NCI-H82 treated with DMSO at 0.1 percent for 48 hours (cell line): Measurements from ENCODE around the gene OR51S1.
"Not testable (repeated sequence)": the region's sequence is repeated elsewhere in the genome, so short reads cannot be mapped to it uniquely, and the experiment has no call there.

ENCODE experiments used
- DNase-seq: peaks from one replicate; lab custom pipeline; 2025; ENCODE audit not compliant: unreplicated experiment; lab: John Stamatoyannopoulos, UW

Gene OR51S1, protein sequence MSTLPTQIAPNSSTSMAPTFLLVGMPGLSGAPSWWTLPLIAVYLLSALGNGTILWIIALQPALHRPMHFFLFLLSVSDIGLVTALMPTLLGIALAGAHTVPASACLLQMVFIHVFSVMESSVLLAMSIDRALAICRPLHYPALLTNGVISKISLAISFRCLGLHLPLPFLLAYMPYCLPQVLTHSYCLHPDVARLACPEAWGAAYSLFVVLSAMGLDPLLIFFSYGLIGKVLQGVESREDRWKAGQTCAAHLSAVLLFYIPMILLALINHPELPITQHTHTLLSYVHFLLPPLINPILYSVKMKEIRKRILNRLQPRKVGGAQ

DNA sequence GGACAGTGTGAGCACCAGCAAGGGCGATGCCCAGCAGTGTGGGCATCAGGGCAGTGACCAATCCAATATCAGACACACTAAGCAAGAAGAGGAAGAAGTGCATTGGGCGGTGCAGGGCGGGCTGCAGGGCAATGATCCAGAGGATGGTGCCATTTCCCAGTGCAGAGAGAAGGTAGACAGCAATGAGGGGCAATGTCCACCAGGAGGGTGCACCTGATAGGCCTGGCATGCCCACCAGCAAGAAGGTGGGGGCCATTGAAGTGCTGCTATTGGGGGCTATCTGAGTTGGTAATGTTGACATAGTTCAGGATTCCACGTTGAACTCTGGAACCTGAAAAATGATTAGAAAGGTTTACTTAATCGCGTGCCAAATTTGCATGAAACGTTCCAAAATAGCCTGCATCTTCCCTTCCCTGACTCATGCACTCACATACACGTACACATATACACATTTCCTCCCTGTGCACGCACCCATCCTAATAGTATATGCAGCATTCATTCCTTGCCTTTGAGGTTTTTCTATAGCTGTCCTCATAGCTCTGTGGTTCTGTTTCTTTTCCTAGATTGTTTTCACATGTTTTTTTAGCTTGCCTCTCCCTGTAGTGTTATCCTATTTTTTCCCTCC is at the start of gene OR51S1:
OR51S1 (minus strand) TSS at position 301 of the 625 bp plus-strand sequence; CDS start at position 301, 0 bp downstream.
- DNase-seq, result no peak

DNA sequence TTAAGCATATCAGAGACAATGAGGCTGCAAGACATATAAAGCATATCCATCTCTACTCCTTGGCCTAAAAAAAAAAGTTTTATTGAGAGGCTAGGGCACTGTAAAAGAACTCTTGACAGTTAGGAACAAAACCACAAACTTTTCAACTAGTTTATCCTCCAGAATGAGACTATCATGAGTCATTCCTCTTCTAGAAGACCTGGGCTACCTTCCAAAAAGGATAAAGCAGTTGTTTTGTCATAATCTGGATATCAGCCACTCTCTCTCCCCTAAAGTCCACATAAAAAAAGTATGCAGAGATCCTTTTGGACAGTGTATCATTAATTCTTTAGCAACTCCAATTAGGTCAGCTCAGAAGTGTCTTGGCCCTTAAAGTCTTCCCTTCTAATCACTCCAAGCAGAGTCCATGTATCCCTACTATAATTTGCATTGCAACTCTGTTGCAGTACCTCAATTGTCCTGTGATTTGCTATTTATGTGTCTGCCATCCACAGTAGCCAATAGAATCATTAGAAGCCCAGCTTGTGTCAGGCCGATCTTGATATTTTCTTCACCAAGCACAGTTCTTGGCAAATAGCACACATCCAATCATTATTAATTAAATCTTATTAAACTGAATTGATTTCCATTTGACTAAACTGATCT is 43.1 kb upstream of the OR51S1 start:
- DNase-seq, result no peak

DNA sequence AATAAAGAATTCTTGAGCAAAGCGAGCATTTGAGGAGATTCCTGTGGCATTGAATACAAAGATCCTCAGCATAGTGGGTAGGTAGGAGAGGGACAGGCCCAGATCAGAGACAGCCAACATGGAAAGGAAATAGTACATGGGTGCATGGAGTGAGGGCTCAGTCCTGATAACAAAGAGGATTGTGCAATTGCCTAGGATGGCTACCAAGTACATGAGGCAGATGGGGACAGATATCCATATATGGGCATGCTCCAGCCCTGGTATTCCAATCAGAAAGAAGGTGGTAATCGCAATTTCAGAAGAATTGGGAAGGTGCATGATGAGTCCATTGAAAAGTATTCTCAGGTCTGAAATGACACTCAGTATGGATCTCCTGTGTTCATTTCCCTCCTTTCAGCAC is 41.3 kb upstream of the OR51S1 start:
- no peak for DNase-seq

DNA sequence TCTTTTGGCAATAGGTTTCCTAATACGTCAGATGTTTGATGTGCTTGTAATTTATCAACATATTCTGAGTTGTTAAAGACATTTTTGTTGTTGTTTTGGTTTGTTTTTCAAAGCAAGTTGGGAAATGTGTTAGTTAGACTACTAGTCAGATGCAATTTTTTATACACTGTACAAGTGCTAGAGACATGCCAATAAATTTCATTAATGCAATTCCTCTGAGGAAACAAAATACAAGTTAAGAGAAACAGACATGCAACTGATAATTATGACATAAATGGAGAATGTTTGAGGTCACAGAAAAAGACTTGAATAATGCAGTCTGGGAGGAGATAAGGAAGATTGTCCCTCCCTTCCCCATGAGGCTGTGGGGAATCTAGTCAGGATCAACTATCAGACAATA is 38.6 kb upstream of the OR51S1 start:
- DNase-seq, result no peak

DNA sequence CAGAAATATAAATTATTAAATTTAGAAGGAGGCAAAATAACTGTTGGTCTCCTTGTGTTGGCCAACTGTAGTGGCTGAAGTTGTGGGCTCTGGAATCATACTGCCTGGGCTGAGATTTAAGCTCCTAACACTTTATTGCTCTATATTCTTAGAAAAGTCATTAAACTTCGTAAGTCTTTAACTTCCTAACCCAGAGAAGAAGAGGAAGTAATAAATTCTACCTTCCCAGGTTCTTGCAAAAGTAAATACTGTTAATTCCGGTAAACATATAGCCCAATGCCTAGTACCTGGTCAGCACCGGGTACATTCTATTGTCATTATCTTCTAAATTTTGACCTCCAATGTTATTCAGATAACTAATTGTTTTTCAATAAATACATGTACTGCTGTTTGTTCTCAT is 37.2 kb upstream of the OR51S1 start:
- no peak for DNase-seq

DNA sequence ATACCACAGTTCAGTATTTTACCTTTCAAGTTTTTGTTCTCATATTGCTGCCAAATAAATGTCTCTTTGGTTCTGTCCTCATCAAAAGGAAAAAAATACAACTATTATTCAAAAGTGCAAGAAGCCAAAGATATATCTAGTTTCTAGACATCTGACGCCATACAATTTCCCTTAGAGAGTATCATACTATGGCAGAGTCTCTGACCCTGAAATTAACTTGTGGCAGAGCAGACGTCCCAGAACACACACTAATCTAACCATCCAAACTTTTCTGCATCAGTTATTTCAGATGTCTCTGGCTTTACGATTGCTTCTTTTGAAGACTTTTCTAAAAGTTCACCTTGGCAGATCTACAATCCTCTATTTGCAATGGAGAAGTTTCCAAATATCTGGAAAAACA is 35.4 kb upstream of the OR51S1 start:
- no peak for DNase-seq

DNA sequence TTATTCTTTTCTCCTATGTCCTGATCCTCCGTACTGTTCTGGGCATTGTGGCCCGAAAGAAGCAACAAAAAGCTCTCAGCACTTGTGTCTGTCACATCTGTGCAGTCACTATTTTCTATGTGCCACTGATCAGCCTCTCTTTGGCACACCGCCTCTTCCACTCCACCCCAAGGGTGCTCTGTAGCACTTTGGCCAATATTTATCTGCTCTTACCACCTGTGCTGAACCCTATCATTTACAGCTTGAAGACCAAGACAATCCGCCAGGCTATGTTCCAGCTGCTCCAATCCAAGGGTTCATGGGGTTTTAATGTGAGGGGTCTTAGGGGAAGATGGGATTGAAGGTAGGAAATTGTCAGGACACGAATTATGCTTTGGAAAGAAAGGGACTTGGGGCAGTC is 33.5 kb upstream of the OR51S1 start:
- no peak for DNase-seq

DNA sequence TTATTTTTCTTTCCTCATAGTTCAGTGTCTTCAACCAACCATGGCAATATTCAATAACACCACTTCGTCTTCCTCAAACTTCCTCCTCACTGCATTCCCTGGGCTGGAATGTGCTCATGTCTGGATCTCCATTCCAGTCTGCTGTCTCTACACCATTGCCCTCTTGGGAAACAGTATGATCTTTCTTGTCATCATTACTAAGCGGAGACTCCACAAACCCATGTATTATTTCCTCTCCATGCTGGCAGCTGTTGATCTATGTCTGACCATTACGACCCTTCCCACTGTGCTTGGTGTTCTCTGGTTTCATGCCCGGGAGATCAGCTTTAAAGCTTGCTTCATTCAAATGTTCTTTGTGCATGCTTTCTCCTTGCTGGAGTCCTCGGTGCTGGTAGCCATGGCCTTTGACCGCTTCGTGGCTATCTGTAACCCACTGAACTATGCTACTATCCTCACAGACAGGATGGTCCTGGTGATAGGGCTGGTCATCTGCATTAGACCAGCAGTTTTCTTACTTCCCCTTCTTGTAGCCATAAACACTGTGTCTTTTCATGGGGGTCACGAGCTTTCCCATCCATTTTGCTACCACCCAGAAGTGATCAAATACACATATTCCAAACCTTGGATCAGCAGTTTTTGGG is 33.0 kb upstream of the OR51S1 start, which contains the start of gene OR51T1:
OR51T1 (plus strand) TSS at position 41 of the 641 bp plus-strand sequence; CDS start at position 41, 0 bp downstream.
- DNase-seq, result no peak

DNA sequence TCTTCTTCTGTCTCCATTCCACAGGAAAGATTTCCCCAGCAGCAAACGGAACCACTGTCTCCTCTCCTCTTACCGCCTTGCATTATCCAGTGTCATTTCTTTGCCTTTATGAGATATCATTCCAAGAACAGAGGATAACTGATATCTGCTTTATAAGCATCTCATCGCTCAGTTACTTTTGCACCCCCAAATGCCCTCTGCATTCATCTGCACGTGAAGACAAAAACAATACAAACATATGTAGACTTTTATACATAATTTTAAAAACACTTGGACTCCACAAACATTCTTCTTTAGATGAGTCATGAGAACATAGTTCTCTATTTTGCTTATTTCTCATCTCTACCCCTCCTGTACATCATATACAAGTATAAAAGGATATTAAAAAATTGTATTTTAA is 32.2 kb upstream of the OR51S1 start:
- DNase-seq, result no peak

DNA sequence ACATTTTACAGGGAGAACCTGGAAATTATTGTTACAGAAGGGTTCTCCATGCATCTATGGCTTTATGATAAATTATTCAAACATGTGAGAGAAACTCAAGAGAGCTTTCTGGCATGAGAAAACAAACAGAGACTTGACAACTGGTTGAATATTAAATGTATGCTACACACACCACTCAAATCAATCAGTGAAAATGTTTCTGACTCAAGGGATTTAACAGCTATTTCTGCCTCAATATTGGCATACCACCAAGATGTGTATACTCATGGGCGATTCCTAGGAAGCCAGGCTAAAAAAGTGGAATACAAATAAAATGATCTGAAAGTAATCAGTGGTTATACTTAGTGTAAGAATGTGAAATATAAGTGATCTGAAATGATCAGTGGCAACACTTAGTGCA is 16.8 kb upstream of the OR51S1 start:
- DNase-seq, result no peak

DNA sequence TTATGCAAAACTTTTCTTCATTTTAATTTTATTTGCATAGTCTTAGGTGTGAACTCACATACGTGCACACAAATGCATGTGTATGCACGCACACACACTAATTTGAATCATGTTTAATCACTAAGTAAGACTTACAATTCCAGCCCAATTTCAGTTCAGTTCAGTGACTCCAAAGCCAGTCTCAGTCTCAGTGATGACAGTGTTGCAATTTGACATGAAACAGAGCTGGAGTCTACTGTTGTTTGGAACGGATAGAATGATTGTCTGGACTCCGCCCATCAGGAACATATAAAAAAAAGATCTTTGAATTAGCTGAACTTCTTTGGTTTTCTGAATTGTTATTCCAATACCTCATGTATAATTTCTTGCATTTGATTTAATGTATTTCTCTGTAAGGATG is 14.9 kb upstream of the OR51S1 start:
- DNase-seq, result no peak

DNA sequence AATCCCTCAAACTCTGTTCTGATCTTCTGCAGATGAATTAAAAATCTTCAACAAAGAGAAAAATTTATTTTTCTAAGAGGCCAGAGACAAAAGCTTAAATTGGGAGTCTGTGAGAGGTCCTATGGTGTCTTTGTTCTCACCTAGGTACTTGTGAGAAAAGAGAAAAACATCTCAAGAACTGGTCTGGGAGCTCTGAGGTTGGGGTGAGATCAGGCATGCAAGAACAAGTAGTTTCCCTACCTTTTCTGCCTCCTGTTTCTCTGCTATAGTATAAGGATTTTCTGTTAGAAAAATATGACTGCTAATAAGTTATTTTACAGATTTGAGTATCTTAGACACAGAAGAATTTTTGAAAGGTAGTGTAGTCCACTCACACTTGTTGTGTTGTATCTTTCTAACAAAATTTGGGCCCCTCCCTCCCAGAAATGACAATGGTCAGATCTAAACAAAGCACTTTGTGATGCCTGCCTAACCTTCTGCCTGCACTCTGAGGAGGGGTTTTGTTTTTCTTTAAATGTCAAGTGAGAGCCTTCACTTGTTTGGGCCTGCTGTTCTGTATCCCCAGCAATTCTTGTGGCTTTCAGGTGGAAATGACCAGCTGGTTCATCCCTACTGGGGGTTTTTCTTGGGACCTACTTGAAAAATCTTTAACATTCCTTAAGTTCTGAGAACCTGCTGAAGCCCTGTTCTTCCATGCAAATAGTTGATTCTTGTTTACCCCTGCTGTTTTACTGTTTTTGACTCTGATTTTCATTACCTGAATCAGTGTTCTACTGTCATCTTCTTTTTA is 13.6 kb upstream of the OR51S1 start:
- DNase-seq, result no peak

DNA sequence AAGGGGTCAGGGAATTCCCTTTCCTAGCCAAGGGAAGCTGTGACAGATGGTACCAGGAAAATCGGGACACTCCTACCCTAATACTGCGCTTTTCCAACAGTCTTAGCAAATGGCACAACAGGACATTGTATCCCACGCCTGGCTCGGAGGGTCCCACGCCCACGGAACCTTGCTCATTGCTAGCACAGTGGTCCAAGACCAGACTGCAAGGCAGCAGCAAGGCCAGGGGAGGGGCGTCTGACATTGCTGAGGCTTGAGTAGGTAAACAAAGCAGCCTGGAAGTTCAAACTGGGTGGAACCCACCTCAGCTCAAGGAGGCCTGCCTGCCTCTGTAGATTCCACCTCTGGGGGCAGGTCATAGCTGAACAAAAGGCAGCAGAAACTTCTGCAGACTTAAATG is 5.3 kb upstream of the OR51S1 start:
- not testable (repeated sequence) for DNase-seq

DNA sequence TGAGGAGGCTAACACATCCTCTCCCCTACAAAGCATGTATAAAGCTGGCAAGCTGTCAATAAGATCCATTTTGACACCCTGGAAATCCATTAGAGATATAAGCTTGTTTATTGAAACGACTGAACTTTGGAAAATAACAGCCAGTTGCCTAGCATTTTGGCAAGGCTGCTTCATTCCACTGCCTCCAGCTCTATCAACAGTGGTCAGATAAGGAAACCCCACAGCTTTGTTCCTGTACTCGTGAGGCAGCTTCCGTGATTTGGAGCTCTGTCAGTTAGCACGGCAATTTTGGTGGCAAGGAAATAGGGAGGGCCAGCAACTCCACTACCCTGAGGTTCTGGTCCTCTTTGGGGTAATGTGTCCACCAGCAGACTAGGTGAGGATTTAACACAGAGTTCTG is 2.0 kb upstream of the OR51S1 start:
- no peak for DNase-seq

DNA sequence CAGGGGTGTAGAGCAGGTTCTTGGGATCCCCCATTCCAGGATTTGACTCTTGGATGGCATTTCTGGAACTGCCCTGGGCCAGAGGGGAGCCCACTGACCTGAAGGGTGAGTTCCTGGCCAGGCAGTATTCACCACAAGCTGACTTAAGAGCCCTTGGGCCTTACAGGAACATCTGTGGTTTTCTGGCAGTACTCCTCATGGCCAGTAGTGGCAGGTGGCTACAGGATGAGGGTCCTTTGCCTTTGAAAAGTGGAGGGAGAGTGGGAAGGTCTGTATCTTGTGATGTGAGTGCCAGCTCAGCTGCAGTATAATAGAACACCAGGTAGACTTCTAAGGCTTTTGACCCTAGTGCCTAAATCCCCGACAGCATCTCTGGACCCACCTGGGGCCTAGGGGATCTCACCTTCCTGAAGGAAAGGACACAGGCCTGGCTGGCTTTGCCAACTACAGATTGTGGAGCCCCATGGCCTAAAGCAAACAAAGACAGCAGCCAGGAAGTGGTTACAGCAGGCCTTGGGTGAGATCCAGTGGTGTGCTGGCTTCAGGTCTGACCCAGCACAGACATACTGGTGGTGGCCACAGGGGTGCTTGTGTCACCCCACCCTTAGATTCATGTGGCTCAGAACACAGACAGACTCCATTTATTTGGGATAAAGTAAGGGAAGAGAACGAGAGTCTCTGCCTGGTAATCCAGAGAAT is 9.0 kb downstream of the OR51S1 start:
- DNase-seq, result no peak

DNA sequence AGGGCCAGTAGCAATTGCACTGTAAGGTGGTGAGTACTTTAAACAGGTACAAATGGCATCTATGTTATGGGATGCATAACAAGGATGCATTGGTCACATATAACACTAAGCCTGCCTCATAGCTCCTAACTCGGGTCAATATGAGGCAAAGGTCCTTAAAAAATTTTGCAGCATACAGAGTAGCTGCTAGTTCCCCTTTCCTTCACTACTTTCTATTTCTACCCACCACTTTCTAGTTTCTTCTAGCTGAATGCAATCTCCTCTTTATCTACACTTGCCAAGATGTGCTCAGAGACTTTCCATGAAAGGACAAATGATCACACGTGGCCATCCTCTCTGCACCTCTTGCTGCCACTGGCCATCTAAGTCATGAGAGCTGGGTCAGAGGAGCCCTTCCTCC is 18.1 kb downstream of the OR51S1 start:
- DNase-seq, result no peak

DNA sequence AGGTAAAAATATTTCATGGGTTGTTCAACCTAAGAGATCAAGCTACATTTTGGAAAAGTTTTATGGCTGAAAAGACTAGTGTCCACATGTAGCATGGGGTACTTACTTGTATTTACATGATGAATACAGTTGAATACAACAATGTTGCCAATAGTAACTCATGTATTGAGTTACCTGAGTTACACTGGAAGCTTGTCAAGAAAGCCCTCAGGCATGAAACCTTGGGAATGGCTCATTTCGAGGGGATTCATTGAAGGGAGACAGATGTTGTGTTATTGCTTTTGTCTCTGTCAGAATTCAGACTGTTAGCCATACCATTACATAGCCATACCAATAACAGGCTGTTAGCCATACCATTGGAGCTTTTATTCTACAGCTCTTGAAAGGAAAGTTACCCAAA is 18.7 kb downstream of the OR51S1 start:
- no peak for DNase-seq

DNA sequence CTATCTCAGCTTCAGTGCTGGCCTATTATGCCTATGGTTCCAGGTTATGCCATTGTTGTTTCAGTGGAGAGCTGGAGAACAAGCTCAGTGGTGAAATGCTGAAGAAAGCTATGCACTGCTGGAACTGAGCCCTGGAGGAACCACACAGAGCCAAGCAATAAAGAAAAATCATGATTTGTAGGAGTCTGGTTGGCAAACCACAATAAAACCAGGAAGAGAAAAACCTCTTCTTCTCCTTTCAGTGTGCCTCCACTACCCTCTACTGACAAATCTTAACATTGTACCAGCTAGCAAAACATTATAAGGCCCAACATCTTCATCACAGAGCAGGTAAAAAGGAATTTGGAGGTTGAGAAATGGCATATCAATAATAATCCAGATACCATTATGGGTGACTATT is 22.6 kb downstream of the OR51S1 start:
- no peak for DNase-seq

DNA sequence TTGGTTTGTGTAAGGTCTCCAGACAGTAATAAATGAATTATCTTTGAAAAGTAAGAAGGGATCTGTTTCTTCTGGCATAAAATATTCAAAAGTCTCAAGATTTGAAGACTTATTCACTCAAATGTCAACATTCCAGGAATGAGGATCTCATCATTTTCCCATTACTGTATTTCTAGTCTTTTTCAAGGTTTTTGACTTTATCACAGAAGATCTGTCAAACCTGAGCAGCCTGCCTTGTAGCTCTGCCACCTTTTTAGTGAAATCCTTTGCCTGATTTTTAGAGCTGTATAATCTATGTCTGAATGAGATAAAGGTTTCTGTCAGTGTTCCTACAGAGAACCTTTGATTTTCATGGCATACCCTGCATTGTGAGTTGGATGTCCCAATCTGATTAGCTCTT is 23.9 kb downstream of the OR51S1 start:
- DNase-seq, result no peak

DNA sequence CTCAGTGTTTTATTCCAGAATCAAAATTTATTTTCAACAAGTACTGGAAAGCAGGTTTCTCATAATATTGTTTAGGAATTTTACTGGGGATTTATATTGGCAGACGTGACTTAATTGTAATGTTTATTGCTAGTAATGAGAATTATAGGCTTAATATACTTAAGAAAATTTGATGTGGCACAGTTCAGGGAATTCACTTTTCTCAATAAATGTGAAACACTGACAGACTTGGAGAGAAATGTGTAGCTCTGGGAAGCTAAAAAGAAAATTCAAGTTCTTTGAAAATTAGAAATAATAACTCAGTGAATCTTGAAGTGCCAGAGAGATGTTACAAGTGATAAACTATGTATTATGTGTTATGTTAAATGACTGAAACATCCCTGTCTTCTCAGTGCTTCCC is 28.0 kb downstream of the OR51S1 start, which contains the start of gene OR51F2:
OR51F2 (plus strand) TSS at position 301 of the 400 bp plus-strand sequence. CDS start 101 bp downstream, outside the sequence.
- no peak for DNase-seq
